ENCODE data around the gene TM4SF1.
A peak's percentile ranks its signal among the peaks of the same experiment; 100 is the strongest.

TM4SF1 gene

GRCh38 chr3:149377408-149378364 is at the start of gene TM4SF1:
Gene TM4SF1, minus strand, starts transcription at chr3:149377649. Its CDS starts 102 bp downstream, at chr3:149377547.
- DNase-seq: peak; percentile 63 to 80 (median 68)

- DNase-seq: no peak
Measured at GRCh38 chr3:149426325-149426724, 48.9 kb upstream of the TM4SF1 start.

- peak; percentile 69 to 82 (median 79) for DNase-seq
Measured at GRCh38 chr3:149424918-149425317, 47.5 kb upstream of the TM4SF1 start.

GRCh38 chr3:149421764-149422163 is 44.3 kb upstream of the TM4SF1 start:
- DNase-seq: no peak

GRCh38 chr3:149419816-149420215 is 42.4 kb upstream of the TM4SF1 start:
- DNase-seq: no peak

GRCh38 chr3:149417727-149418126 is 40.3 kb upstream of the TM4SF1 start:
- DNase-seq: no peak

GRCh38 chr3:149417174-149417573 is 39.7 kb upstream of the TM4SF1 start:
- no peak for DNase-seq

GRCh38 chr3:149415484-149415883 is 38.0 kb upstream of the TM4SF1 start:
- DNase-seq: no peak

- peak; percentile 39 to 57 (median 56) for DNase-seq
Measured at GRCh38 chr3:149414557-149415231, 37.2 kb upstream of the TM4SF1 start.

- DNase-seq: no peak
Measured at GRCh38 chr3:149411583-149411982, 34.1 kb upstream of the TM4SF1 start.

- no peak for DNase-seq
Measured at GRCh38 chr3:149409351-149409750, 31.9 kb upstream of the TM4SF1 start.

- no peak for DNase-seq
Measured at GRCh38 chr3:149407898-149408297, 30.4 kb upstream of the TM4SF1 start.

GRCh38 chr3:149406244-149406752 is 28.8 kb upstream of the TM4SF1 start:
- no peak for DNase-seq

- no peak for DNase-seq
Measured at GRCh38 chr3:149403443-149403842, 26.0 kb upstream of the TM4SF1 start.

GRCh38 chr3:149402481-149402880 is 25.0 kb upstream of the TM4SF1 start:
- no peak for DNase-seq

- DNase-seq: peak; percentile 63 to 69 (median 65)
Measured at GRCh38 chr3:149401926-149402310, 24.5 kb upstream of the TM4SF1 start.

GRCh38 chr3:149401212-149401925 is 23.9 kb upstream of the TM4SF1 start:
- no peak for DNase-seq

GRCh38 chr3:149400645-149401044 is 23.2 kb upstream of the TM4SF1 start:
- DNase-seq: no peak

GRCh38 chr3:149398296-149398695 is 20.8 kb upstream of the TM4SF1 start:
- no peak for DNase-seq

- DNase-seq: no peak
Measured at GRCh38 chr3:149397528-149397927, 20.1 kb upstream of the TM4SF1 start.

- no peak for DNase-seq
Measured at GRCh38 chr3:149396476-149396875, 19.0 kb upstream of the TM4SF1 start.

GRCh38 chr3:149395107-149396089 is 17.9 kb upstream of the TM4SF1 start:
- no peak for DNase-seq
